Measurements from ENCODE around the gene OR6C70. TPM values are rescaled to one million over a fixed set of nuclear protein-coding genes. Genes with fewer than 3 reads are reported as not detected.

OR6C70 gene
- total and polyA plus RNA-seq, 9 of the 15 experiments (the other 6 are each of a cell fraction or from before 2014, with no cell fraction given): not detected

- Histone ChIP-seq H3K9me1 (ENCODE audit: control insufficient read depth, insufficient read depth, low read length) (no peaks in the 10 kb centered on the region), H2AFZ (ENCODE audit: low read depth, low read length) (no peak within 1 kb of the TSS), H3K4me1 (replicated peaks in 1 of 2; ENCODE audit: control insufficient read depth in 2 of 2, insufficient read depth in 2 of 2, low read length in 2 of 2) (no peaks in the 10 kb centered on the region), H3K27me3 (ENCODE audit: control insufficient read depth in 2 of 2, insufficient read depth in 2 of 2, low read length in 2 of 2) (no peaks in the 10 kb centered on the region), H4K20me1 (replicated peaks; ENCODE audit: control insufficient read depth, insufficient read depth, low read length) (no peaks in the 10 kb centered on the region), H3K4me3 (no peak within 1 kb of the TSS), H3K9me3 (replicated peaks; ENCODE audit: control insufficient read depth, insufficient read depth, low read depth, low read length) (no peaks in the 10 kb centered on the region), H3K27ac (ENCODE audit: extremely low read depth, low read depth, low read length) (no peak within 1 kb of the TSS), H3K79me2 (ENCODE audit: control insufficient read depth, insufficient read depth, low read length) (no peaks in the 10 kb centered on the region), H3K36me3 (ENCODE audit: control insufficient read depth, insufficient read depth, low read length) (no peaks in the 10 kb centered on the region), H3K9ac (ENCODE audit: insufficient read depth in 1 of 2, low read depth in 2 of 2, low read length in 2 of 2) (no peak within 1 kb of the TSS), H3K4me2 (ENCODE audit: insufficient read depth, low read length) (no peak within 1 kb of the TSS)
- ATAC-seq (no peak), FAIRE-seq (no peak), DNase-seq (ENCODE audit: extremely low read depth in 1 of 4, low spot score in 3 of 4) (no peak)
- 0% methylated on average over 2 of the region's 2 CpGs for WGBS (ENCODE audit: insufficient coverage, low coverage, missing lambda C conversion rate)
- no TSS peak for BruUV-seq (replicated peaks)
- in situ Hi-C loops (cut with MboI): no loop called here
- ChIA-PET POLR2A (no interaction called here), CTCF (ENCODE audit: low intra/inter-chr PET ratio) (no interaction called here)
- intact Hi-C loops (cut with micrococcal nuclease): no loop called here
- TF ChIP-seq ARID3B (CRISPR knock-in tag; IDR thresholded peaks at IDR 0.05; ENCODE audit: borderline replicate concordance): no peak
- no peak for TF ChIP-seq RBFOX2 (IDR thresholded peaks at IDR 0.05; ENCODE audit: low read depth, low read length)
- TF ChIP-seq TCF15 (CRISPR knock-in tag; IDR thresholded peaks at IDR 0.05): no peak
- no peak for TF ChIP-seq U2AF1 (optimal IDR thresholded peaks at IDR 0.05; ENCODE audit: low read depth, low read length)
- no peak for TF ChIP-seq ZNF165 (CRISPR knock-in tag; IDR thresholded peaks at IDR 0.05; ENCODE audit: borderline replicate concordance)
- no peak for TF ChIP-seq CCAR2 (IDR thresholded peaks at IDR 0.05; ENCODE audit: low read depth, low read length)
- no peak for TF ChIP-seq BHLHE40 (IDR thresholded peaks at IDR 0.05; ENCODE audit: low read length)
- no peak for TF ChIP-seq ZNF134 (CRISPR knock-in tag; conservative IDR thresholded peaks at IDR 0.05)
- TF ChIP-seq, protein P1, sequence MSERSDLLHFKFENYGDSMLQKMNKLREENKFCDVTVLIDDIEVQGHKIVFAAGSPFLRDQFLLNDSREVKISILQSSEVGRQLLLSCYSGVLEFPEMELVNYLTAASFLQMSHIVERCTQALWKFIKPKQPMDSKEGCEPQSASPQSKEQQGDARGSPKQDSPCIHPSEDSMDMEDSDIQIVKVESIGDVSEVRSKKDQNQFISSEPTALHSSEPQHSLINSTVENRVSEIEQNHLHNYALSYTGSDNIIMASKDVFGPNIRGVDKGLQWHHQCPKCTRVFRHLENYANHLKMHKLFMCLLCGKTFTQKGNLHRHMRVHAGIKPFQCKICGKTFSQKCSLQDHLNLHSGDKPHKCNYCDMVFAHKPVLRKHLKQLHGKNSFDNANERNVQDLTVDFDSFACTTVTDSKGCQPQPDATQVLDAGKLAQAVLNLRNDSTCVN (CRISPR knock-in tag; IDR thresholded peaks at IDR 0.05): no peak
- no peak for TF ChIP-seq HNRNPLL (IDR thresholded peaks at IDR 0.05; ENCODE audit: low read depth, low read length, poor library complexity, severe bottlenecking)
- TF ChIP-seq, protein P2, sequence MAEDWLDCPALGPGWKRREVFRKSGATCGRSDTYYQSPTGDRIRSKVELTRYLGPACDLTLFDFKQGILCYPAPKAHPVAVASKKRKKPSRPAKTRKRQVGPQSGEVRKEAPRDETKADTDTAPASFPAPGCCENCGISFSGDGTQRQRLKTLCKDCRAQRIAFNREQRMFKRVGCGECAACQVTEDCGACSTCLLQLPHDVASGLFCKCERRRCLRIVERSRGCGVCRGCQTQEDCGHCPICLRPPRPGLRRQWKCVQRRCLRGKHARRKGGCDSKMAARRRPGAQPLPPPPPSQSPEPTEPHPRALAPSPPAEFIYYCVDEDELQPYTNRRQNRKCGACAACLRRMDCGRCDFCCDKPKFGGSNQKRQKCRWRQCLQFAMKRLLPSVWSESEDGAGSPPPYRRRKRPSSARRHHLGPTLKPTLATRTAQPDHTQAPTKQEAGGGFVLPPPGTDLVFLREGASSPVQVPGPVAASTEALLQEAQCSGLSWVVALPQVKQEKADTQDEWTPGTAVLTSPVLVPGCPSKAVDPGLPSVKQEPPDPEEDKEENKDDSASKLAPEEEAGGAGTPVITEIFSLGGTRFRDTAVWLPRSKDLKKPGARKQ (CRISPR knock-in tag; IDR thresholded peaks at IDR 0.05): no peak
- TF ChIP-seq MITF (IDR thresholded peaks at IDR 0.05): no peak
- TF ChIP-seq MAFK (IDR thresholded peaks at IDR 0.05; ENCODE audit: low read length): no peak
- TF ChIP-seq NFIX (CRISPR knock-in tag; IDR thresholded peaks at IDR 0.05; ENCODE audit: low read depth): no peak
- TF ChIP-seq XRCC5 (IDR thresholded peaks at IDR 0.05; ENCODE audit: low read depth, low read length): no peak
- TF ChIP-seq, protein P3, sequence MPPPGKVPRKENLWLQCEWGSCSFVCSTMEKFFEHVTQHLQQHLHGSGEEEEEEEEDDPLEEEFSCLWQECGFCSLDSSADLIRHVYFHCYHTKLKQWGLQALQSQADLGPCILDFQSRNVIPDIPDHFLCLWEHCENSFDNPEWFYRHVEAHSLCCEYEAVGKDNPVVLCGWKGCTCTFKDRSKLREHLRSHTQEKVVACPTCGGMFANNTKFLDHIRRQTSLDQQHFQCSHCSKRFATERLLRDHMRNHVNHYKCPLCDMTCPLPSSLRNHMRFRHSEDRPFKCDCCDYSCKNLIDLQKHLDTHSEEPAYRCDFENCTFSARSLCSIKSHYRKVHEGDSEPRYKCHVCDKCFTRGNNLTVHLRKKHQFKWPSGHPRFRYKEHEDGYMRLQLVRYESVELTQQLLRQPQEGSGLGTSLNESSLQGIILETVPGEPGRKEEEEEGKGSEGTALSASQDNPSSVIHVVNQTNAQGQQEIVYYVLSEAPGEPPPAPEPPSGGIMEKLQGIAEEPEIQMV (tag; conservative IDR thresholded peaks at IDR 0.05; ENCODE audit: low read depth): no peak
Observed at GRCh38 chr12:55492078-55492477, 22.1 kb upstream of the OR6C70 start, which contains the start of gene OR6C68. Gene OR6C68, plus strand, starts transcription at chr12:55492378. Its CDS starts 0 bp downstream, at chr12:55492378.

Measured in K562 (cell line).